ENCODE results near the gene VKORC1. TPM values are rescaled to one million over a fixed set of nuclear protein-coding genes. Genes with fewer than 3 reads are reported as not detected.

VKORC1 gene
- polyA plus RNA-seq, 3 donors: 106 to 132 (median 113) TPM

DNA sequence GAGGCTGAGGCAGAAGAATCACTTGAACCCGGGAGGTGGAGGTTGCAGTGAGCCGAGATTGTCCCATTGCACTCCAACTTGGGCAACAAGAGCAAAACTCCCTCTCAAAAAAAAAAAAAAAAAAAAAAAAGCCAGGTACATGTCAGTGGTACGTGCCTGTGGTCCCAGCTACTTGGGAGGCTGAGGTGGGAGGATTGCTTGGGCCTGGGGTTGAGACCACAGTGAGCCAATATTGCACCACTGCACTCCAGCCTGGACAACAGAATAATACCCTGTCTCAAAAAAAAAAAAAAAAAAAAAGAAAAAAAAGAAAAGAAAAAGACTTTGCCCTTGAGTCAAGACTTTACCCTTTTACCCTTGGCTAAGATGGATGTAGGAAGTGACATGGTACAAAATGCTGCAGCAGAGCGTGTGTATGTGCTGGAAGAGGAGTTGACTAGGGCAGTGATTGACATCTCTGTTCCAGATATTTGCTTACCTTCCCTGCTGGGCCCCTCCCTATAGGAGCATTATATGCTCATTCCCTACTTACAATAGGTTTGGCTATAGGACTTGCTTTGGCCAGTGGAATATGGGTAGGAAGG is 50.6 kb downstream of the VKORC1 start:
- no peak overlapping the region for H3K27ac ChIP-seq (ENCODE audit: low read depth, low read length)
- WGBS, 3 donors: 89 to 98% (median 93%) methylated on average over 4 of the region's 4 CpGs

DNA sequence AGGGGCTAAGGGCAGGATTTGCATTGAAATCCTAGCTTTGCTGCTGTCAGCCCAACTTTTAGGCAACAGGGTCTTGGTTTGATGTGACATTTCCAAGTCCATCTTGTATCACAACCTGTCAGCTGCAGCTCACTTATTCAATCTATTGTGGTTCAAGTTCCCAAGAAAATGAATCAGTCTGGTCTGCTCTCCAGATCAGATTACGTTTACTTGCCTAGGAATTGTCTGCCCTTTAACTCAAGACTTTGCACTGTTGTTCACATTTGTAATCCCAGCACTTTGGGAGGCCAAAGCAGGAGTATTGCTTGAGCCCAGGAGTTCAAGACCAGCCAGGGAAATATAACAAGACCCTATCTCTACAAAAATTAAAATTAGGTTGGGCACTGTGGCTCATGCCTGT is 51.2 kb downstream of the VKORC1 start:
- WGBS, 3 donors: 73 to 97% (median 95%) methylated on average over 1 of the region's 1 CpG
- H3K27ac ChIP-seq (ENCODE audit: low read depth, low read length): no peak overlapping the region

DNA sequence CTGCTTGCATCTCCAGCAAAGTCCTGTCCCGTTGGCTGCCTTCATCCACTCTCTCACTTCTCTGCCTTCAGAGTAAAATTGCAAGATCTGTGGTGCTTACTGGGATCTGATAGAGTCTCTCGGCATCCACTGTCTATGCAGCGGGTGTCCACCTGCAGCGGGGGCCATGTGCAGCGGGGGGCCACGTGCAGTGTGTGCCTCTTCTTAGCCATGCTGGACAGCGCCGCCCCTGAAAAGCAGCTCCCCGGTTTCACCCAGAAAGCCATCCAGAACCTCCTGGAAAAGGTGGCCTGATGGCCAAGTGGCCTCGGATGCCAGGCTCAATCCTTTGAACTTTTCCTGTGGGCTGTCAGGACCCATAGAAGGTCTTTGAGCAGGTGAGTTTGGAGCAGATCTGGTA is 51.7 kb downstream of the VKORC1 start:
- H3K27ac ChIP-seq (ENCODE audit: low read depth, low read length): no peak overlapping the region
- 80 to 92% (median 92%) methylated on average over 10 of the region's 10 CpGs for WGBS, 3 donors

Other genes starting within 250 kb of the VKORC1 start
- gene BCL7C, start 200.7 kb downstream of the VKORC1 start, polyA plus RNA-seq: 10 to 100 TPM; 11.8 to 52.1 (median 22.0) TPM
- 1 to 10 TPM; 1.9 to 9.2 (median 5.8) TPM for gene CTF1, start 198.2 kb downstream of the VKORC1 start, polyA plus RNA-seq
- gene FBXL19, start 171.2 kb downstream of the VKORC1 start, polyA plus RNA-seq: 1 to 10 TPM; 3.6 to 9.1 (median 5.3) TPM
- 10 to 100 TPM; 11.3 to 16.3 (median 14.6) TPM for gene ORAI3, start 145.7 kb downstream of the VKORC1 start, polyA plus RNA-seq
- gene SETD1A, start 137.0 kb downstream of the VKORC1 start, polyA plus RNA-seq: 10 to 100 TPM in 2 of 3 donors, 1 to 10 TPM in 1; 5.1 to 13.0 (median 10.8) TPM
- 10 to 100 TPM; 23.3 to 31.2 (median 26.8) TPM for gene HSD3B7, start 109.6 kb downstream of the VKORC1 start, polyA plus RNA-seq
- under 1 TPM; 0.11 to 0.98 (median 0.18) TPM for gene STX1B, start 84.2 kb downstream of the VKORC1 start, polyA plus RNA-seq
- gene STX4, start 61.2 kb downstream of the VKORC1 start, polyA plus RNA-seq: 10 to 100 TPM; 31.8 to 83.0 (median 66.8) TPM
- gene ZNF668, start 20.6 kb downstream of the VKORC1 start, polyA plus RNA-seq: 1 to 10 TPM; 3.3 to 7.1 (median 6.3) TPM
- 1 to 10 TPM; 4.8 to 5.2 (median 5.2) TPM for gene ZNF646, start 20.4 kb downstream of the VKORC1 start, polyA plus RNA-seq
- gene PRSS53, start 5.9 kb downstream of the VKORC1 start, polyA plus RNA-seq: 1 to 10 TPM in 1 of 3 donors, under 1 TPM in 2; 0.45 to 2.4 (median 0.88) TPM
- gene BCKDK, start 13.6 kb upstream of the VKORC1 start, polyA plus RNA-seq: 10 to 100 TPM; 31.4 to 79.6 (median 45.4) TPM
- gene KAT8, start 22.9 kb upstream of the VKORC1 start, polyA plus RNA-seq: 10 to 100 TPM; 37.6 to 41.5 (median 39.9) TPM
- gene PRSS8, start 40.9 kb upstream of the VKORC1 start, polyA plus RNA-seq: 100 to 1,000 TPM in 1 of 3 donors, 10 to 100 TPM in 1, 1 to 10 TPM in 1; 1.3 to 159 (median 11.2) TPM
- 1 to 10 TPM; 2.4 to 3.8 (median 3.4) TPM for gene PRSS36, start 55.3 kb upstream of the VKORC1 start, polyA plus RNA-seq
- gene FUS, start 85.3 kb upstream of the VKORC1 start, polyA plus RNA-seq: 100 to 1,000 TPM in 2 of 3 donors, 10 to 100 TPM in 1; 79.6 to 236 (median 213) TPM
- gene PYCARD, start 108.0 kb upstream of the VKORC1 start, polyA plus RNA-seq: 10 to 100 TPM; 12.2 to 50.5 (median 25.8) TPM
- under 1 TPM; 0.09 to 0.12 (median 0.11) TPM for gene TRIM72, start 119.3 kb upstream of the VKORC1 start, polyA plus RNA-seq
- not detected for gene PYDC1, start 122.3 kb upstream of the VKORC1 start, polyA plus RNA-seq
- gene ITGAM, start 165.2 kb upstream of the VKORC1 start, polyA plus RNA-seq: 10 to 100 TPM in 1 of 3 donors, 1 to 10 TPM in 2; 1.4 to 15.6 (median 7.8) TPM

Data from adipose tissue (tissue), 3 donors.